ENCODE data around the gene CSPG4. TPM values are rescaled to one million over a fixed set of nuclear protein-coding genes. Genes with fewer than 3 reads are reported as not detected.

The CSPG4 gene
- total and polyA plus RNA-seq, 2 of the 13 experiments (the other 11 are each of a cell fraction or from before 2014, with no cell fraction given), result 0.01 to 0.04 TPM

GRCh38 chr15:75639709-75640482 lies 72.8 kb downstream of the CSPG4 start, which contains the start of gene IMP3 (continued):
- TF ChIP-seq ZNF639 (CRISPR knock-in tag; conservative IDR thresholded peaks at IDR 0.05) (no peak; the same call in 1 of the 2 replicates), ZFY (CRISPR knock-in tag; IDR thresholded peaks at IDR 0.05) (peak; percentile 82), ZNF234 (CRISPR knock-in tag; conservative IDR thresholded peaks at IDR 0.05) (no peak), IRF1 (CRISPR knock-in tag; IDR thresholded peaks at IDR 0.05; ENCODE audit: low read depth) (0 out of 2 replicates have a peak, but pooled peaks have one; percentile 59), ZNF740 (CRISPR knock-in tag; IDR thresholded peaks at IDR 0.05) (0 out of 2 replicates have a peak, but pooled peaks have one; percentile 53), CBX5 (CRISPR knock-in tag; IDR thresholded peaks at IDR 0.05; ENCODE audit: borderline replicate concordance) (0 out of 2 replicates have a peak, but pooled peaks have one; percentile 30), ISX (CRISPR knock-in tag; conservative IDR thresholded peaks at IDR 0.05) (no peak; the same call in 1 of the 2 replicates), ZSCAN22 (CRISPR knock-in tag; IDR thresholded peaks at IDR 0.05) (no peak), ZNF260 (CRISPR knock-in tag; IDR thresholded peaks at IDR 0.05; ENCODE audit: borderline replicate concordance, low read depth) (no peak), ATF2 (CRISPR knock-in tag; IDR thresholded peaks at IDR 0.05) (0 out of 2 replicates have a peak, but pooled peaks have one; percentile 36), HMGXB4 (CRISPR knock-in tag; IDR thresholded peaks at IDR 0.05; ENCODE audit: borderline replicate concordance in 1 of 2, low read depth in 1 of 2) (peak; percentile 82 to 95; a peak in 3 of 4 replicates), ZNF878 (CRISPR knock-in tag; IDR thresholded peaks at IDR 0.05) (no peak), MEIS1 (CRISPR knock-in tag; IDR thresholded peaks at IDR 0.05; ENCODE audit: borderline replicate concordance) (peak; percentile 88; the same call in 1 of the 2 replicates), REST (IDR thresholded peaks at IDR 0.05; ENCODE audit: borderline replicate concordance in 1 of 2, low read depth in 1 of 2, low read length in 2 of 2) (peak in 1 of 2 experiments; percentile 49; a peak in 1 of 4 replicates), ZSCAN9 (CRISPR knock-in tag; IDR thresholded peaks at IDR 0.05; ENCODE audit: borderline replicate concordance) (peak; percentile 72; the same call in 1 of the 2 replicates)

All from HepG2 (cell line).